HepG2 (cell line): Measurements from ENCODE around the gene NEURL2. TPM values are rescaled to one million over a fixed set of nuclear protein-coding genes. Genes with fewer than 3 reads are reported as not detected.

Experiments used
- ATAC-seq: fragments of 200-7000 bp; cut with Tn5 transposase; 3 replicates; pipeline ENCODE4 v1.9.1; 2020; ENCODE audit warnings: mild to moderate bottlenecking, moderate library complexity
- BruUV-seq: library from RNA; stranded (reverse); fragments of 400-500 nt; replicated peaks from 2 replicates; lab custom pipeline; 2021; lab: Mats Ljungman, UMichigan
- CTCF ChIA-PET: fragments of 300-600 bp; formaldehyde crosslinking; extraction: SDS; loops from one replicate; lab custom pipeline; 2021; ENCODE audit warnings: low total read pairs, inconsistent platforms, low intra/inter-chr PET ratio; lab: Yijun Ruan, JAX
- POLR2A ChIA-PET: fragments of 350-600 bp; sonication (Branson Sonifier 250); formaldehyde crosslinking; loops from one replicate; lab custom pipeline; 2020; ENCODE audit warnings: antibody characterized with exemption, inconsistent platforms; lab: Yijun Ruan, JAX
- DNase-seq: peaks from one replicate; pipeline ENCODE4 v3.0.0-alpha.2; 2015; ENCODE audit warnings: low spot score
- FAIRE-seq: peaks from 3 replicates; lab custom pipeline; 2011; peaks lifted over from hg19 to GRCh38; lab: Jason Lieb, UNC
- H2AFZ ChIP-seq: one replicate; pipeline ENCODE4 v1.6.1; 2011; ENCODE audit warnings: low read length, inconsistent platforms
- H3K27ac ChIP-seq: fragments of 300-600 bp; 3 replicates; pipeline ENCODE4 v1.8.0; 2011; ENCODE audit warnings: mixed run types, mild to moderate bottlenecking, mixed read lengths, low read length, inconsistent platforms; ENCODE audit not compliant: insufficient read depth; ENCODE audit errors: extremely low read length
- H3K27me3 ChIP-seq, 2 experiments: fragments of 200-600 bp in 1 of 2; 2 replicates in 1 of 2; 3 replicates in 1 of 2; pipeline versions ENCODE4 v1.6.0 to v1.8.0; 2011; ENCODE audit warnings: low read length in 2 of 2, mild to moderate bottlenecking in 2 of 2, moderate library complexity in 2 of 2, inconsistent platforms in 1 of 2; ENCODE audit not compliant: insufficient read depth in 2 of 2, control insufficient read depth in 1 of 2
- H3K36me3 ChIP-seq, 2 experiments: fragments of 200-600 bp in 1 of 2; replicated peaks in 1 of 2; 2 replicates in 1 of 2; 3 replicates in 1 of 2; pipeline versions ENCODE4 v1.5.1 to v1.8.0; 2011; ENCODE audit warnings: low read length in 2 of 2, inconsistent platforms in 1 of 2; ENCODE audit not compliant: insufficient read depth in 2 of 2, control insufficient read depth in 1 of 2
- H3K4me1 ChIP-seq: 2 replicates; pipeline ENCODE4 v1.5.1; 2012; ENCODE audit warnings: low read length, inconsistent platforms; ENCODE audit not compliant: insufficient read depth
- H3K4me2 ChIP-seq: 2 replicates; pipeline ENCODE4 v1.6.0; 2011; ENCODE audit warnings: low read depth, low read length, inconsistent platforms
- H3K4me3 ChIP-seq, 3 experiments: fragments of 200-600 bp in 1 of 3; sonication (generic), shearing (Covaris generic) in 1 of 3; replicated peaks in 1 of 3; 2 replicates each; pipeline ENCODE4 v1.5.1; 2011 to 2016; ENCODE audit warnings: low read length in 3 of 3, inconsistent platforms in 2 of 3, low read depth in 2 of 3, mild to moderate bottlenecking in 2 of 3, control low read depth in 1 of 3, mixed read lengths in 1 of 3; ENCODE audit not compliant: insufficient read depth in 1 of 3
- H3K79me2 ChIP-seq: one replicate; pipeline ENCODE4 v1.6.1; 2011; ENCODE audit warnings: low read length, inconsistent platforms; ENCODE audit not compliant: insufficient read depth
- H3K9ac ChIP-seq: 2 replicates; pipeline ENCODE4 v1.6.0; 2011; ENCODE audit warnings: mild to moderate bottlenecking, low read depth, low read length, inconsistent platforms; ENCODE audit not compliant: insufficient read depth
- H3K9me3 ChIP-seq: 2 replicates; pipeline ENCODE4 v1.5.1; 2012; ENCODE audit warnings: mild to moderate bottlenecking, low read length
- H4K20me1 ChIP-seq: 2 replicates; pipeline ENCODE4 v1.6.0; 2011; ENCODE audit warnings: inconsistent platforms, mild to moderate bottlenecking, low read length, moderate library complexity; ENCODE audit not compliant: insufficient read depth
- ARID4A ChIP-seq: sonication (generic); formaldehyde crosslinking; IDR thresholded peaks from 2 replicates; pipeline ENCODE4 v1.5.0; 2020; ENCODE audit warnings: mild to moderate bottlenecking, missing genetic modification reagents, borderline replicate concordance
- BCL6 ChIP-seq: IDR thresholded peaks from 2 replicates; pipeline ENCODE4 v1.6.1; 2016; ENCODE audit warnings: missing genetic modification reagents, missing compliant biosample characterization
- ESRRA ChIP-seq: sonication (generic); formaldehyde crosslinking; IDR thresholded peaks from 2 replicates; pipeline ENCODE4 v1.5.1; 2020; ENCODE audit warnings: mild to moderate bottlenecking, low read depth, missing genetic modification reagents
- HOXA3 ChIP-seq: sonication (generic); formaldehyde crosslinking; IDR thresholded peaks from 2 replicates; pipeline ENCODE4 v1.5.0; 2020; ENCODE audit warnings: missing genetic modification reagents
- RNF219 ChIP-seq: sonication (generic); formaldehyde crosslinking; IDR thresholded peaks from 2 replicates; pipeline ENCODE4 v1.5.0; 2020; ENCODE audit warnings: mild to moderate bottlenecking, missing genetic modification reagents
- SAP130 ChIP-seq: IDR thresholded peaks from 2 replicates; pipeline ENCODE4 v1.6.1; 2016; ENCODE audit warnings: low read depth
- TAF1 ChIP-seq: sonication (generic); formaldehyde crosslinking; IDR thresholded peaks from 2 replicates; pipeline ENCODE4 v1.4.0; 2020; ENCODE audit warnings: missing genetic modification reagents
- ZFP37 ChIP-seq: sonication (generic); formaldehyde crosslinking; IDR thresholded peaks from 2 replicates; pipeline ENCODE4 v1.4.0; 2020; ENCODE audit warnings: missing genetic modification reagents, borderline replicate concordance
- ZNF431 ChIP-seq: sonication (generic); formaldehyde crosslinking; IDR thresholded peaks from 2 replicates; pipeline ENCODE4 v1.9.0; 2022; ENCODE audit warnings: missing genetic modification reagents, low read depth, mild to moderate bottlenecking, borderline replicate concordance
- ZNF687 ChIP-seq: sonication (generic); formaldehyde crosslinking; IDR thresholded peaks from 2 replicates; pipeline ENCODE4 v1.5.1; 2020; ENCODE audit warnings: mild to moderate bottlenecking, missing genetic modification reagents, moderate library complexity
- ZNF766 ChIP-seq: sonication (generic); formaldehyde crosslinking; IDR thresholded peaks from 2 replicates; pipeline ENCODE4 v1.5.0; 2020; ENCODE audit warnings: missing genetic modification reagents, borderline replicate concordance
- ZNF781 ChIP-seq: sonication (generic); formaldehyde crosslinking; IDR thresholded peaks from 2 replicates; pipeline ENCODE4 v1.5.1; 2020; ENCODE audit warnings: borderline replicate concordance, mild to moderate bottlenecking, missing genetic modification reagents; ENCODE audit errors: not compliant biosample characterization
- WGBS: methylation state at CpG from one replicate; pipeline ENCODE4 v1.1.6; 2017; ENCODE audit warnings: low lambda C conversion rate; 5-methylcytosine and 5-hydroxymethylcytosine counted together
- in situ Hi-C: cut with HindIII; loops from 2 replicates; pipeline ENCODE4 v1.10.0; 2017; ENCODE audit warnings: low pct_unique_long_range_greater_than_20kb; ENCODE audit not compliant: extremely low pct_ligation_motif_present
- intact Hi-C: fragments of 100-400 bp; cut with micrococcal nuclease; formaldehyde crosslinking; loops from one replicate; pipeline ENCODE4 v1.10.0; 2022; ENCODE audit not compliant: unreplicated experiment
- polyA plus RNA-seq, 8 experiments: library from polyadenylated mRNA; depleted of rRNA in 3 of 8; stranded (reverse) in 7 of 8; unstranded in 1 of 8; fragments of >200 nt; fragmentation: Illumina TruSeq in 4 of 8; extraction: Trizol in 4 of 8; gene quantifications; 2 replicates each; pipeline versions ENCODE4 v1.2.1 to v1.2.3, GENCODE V29; 2011 to 2016; ENCODE audit warnings: low read depth in 4 of 8, missing spikeins in 1 of 8, mixed read lengths in 1 of 8; ENCODE audit not compliant: insufficient read depth in 1 of 8
- total RNA-seq, 5 experiments: library from RNA; depleted of rRNA; stranded (reverse); fragments of >200 nt; fragmentation: Illumina TruSeq; extraction: Trizol; gene quantifications; 2 replicates each; pipeline ENCODE4 v1.2.3, GENCODE V29; 2016; ENCODE audit warnings: low read depth in 1 of 5

NEURL2 gene
- total and polyA plus RNA-seq, 2 of the 13 experiments (the other 11 are each of a cell fraction or from before 2014, with no cell fraction given) = 7.2 to 9.7 TPM

GRCh38 chr20:45918182-45918737 is 27.3 kb upstream of the NEURL2 start:
- in situ Hi-C loops = no loop called here
- H2AFZ ChIP-seq = peak overlapping the region; percentile 17
- TF ChIP-seq ZNF431 (CRISPR knock-in tag) = no peak
- TF ChIP-seq TAF1 (CRISPR knock-in tag) = no peak
- TF ChIP-seq ARID4A (CRISPR knock-in tag) = peak; percentile 41; the same call in 1 of the 2 replicates
- peak; percentile 66 for TF ChIP-seq BCL6 (CRISPR knock-in tag)
- TF ChIP-seq RNF219 (CRISPR knock-in tag) = 0 out of 2 replicates have a peak, but pooled peaks have one; percentile 68
- TF ChIP-seq HOXA3 = 0 out of 2 replicates have a peak, but pooled peaks have one; percentile 20
- TF ChIP-seq ZNF766 (CRISPR knock-in tag) = 0 out of 2 replicates have a peak, but pooled peaks have one; percentile 26
- peak; percentile 28; the same call in 1 of the 2 replicates for TF ChIP-seq SAP130 (CRISPR knock-in tag)
- peak; percentile 19 for TF ChIP-seq ZNF781
- TF ChIP-seq ZFP37 (CRISPR knock-in tag) = peak; percentile 85
- TF ChIP-seq ESRRA = 0 out of 2 replicates have a peak, but pooled peaks have one; percentile 19
- TF ChIP-seq ZNF687 (CRISPR knock-in tag) = peak; percentile 38; the same call in 1 of the 2 replicates

More at GRCh38 chr20:45918182-45918737, 27.3 kb upstream of the NEURL2 start:
- no peak for DNase-seq
- Histone ChIP-seq H3K4me1 (peaks cover 74% of the 10 kb centered on the region), H3K9me3 (no peaks in the 10 kb centered on the region), H4K20me1 (no peaks in the 10 kb centered on the region), H3K36me3 (no peaks in the 10 kb centered on the region), H3K9ac (peak overlapping the region; percentile 2; the same call in 1 of the 2 replicates), H3K4me3 (peak overlapping the region in 1 of 3 experiments; percentile 9; a peak in 2 of 6 replicates), H3K79me2 (no peaks in the 10 kb centered on the region), H3K27ac (peak overlapping the region; percentile 7), H3K4me2 (peak overlapping the region; percentile 48), H3K27me3 (peaks cover 0 to 8% of the 10 kb centered on the region in 2 experiments; a peak in 2 of 5 replicates)
- 2% methylated on average over 5 of the region's 5 CpGs for WGBS
- BruUV-seq = no TSS peak
- ChIA-PET POLR2A (interaction anchor here (1.3 to 5.0 kb wide), 10 partner anchors 9 to 84 kb away, joined by 4 to 78 read pairs (median 8); partner anchors contain the start of genes ACOT8, CTSA, NEURL2 and PCIF1), CTCF (no interaction called here)
- no peak for FAIRE-seq
- ATAC-seq = peak; percentile 15
- intact Hi-C loops = no loop called here
